ENCODE results near the gene ZFP64. TPM values are rescaled to one million over a fixed set of nuclear protein-coding genes. Genes with fewer than 3 reads are reported as not detected.

The ZFP64 gene
- total RNA-seq (14.6 TPM), polyA plus RNA-seq (ENCODE audit: insufficient read depth, low read depth, low replicate concordance) (7.1 TPM)
- long read RNA-seq, donor 1, partial matches to known transcripts = 0 of 1 reads
- long read RNA-seq, donor 1, other reads (novel, unspliced or antisense) = 0 of 1 reads
- long read RNA-seq, donor 2, partial matches to known transcripts = 0 of 4 reads
- long read RNA-seq, donor 2, other reads (novel, unspliced or antisense) = 0 of 4 reads
- long read RNA-seq, donor 3, partial matches to known transcripts = 0 of 1 reads
- long read RNA-seq, donor 3, other reads (novel, unspliced or antisense) = 0 of 1 reads
- long read RNA-seq, donor 4, partial matches to known transcripts = 0 of 3 reads
- long read RNA-seq, donor 4, other reads (novel, unspliced or antisense) = 0 of 3 reads
- long read RNA-seq, donor 5 = 0 reads
- long read RNA-seq, donor 6 = 0 reads
- long read RNA-seq, donor 7, partial matches to known transcripts = 2 of 12 reads
- long read RNA-seq, donor 7, other reads (novel, unspliced or antisense) = 6 of 12 reads
- long read RNA-seq, donor 8, partial matches to known transcripts = 8 of 8 reads
- long read RNA-seq, donor 8, other reads (novel, unspliced or antisense) = 0 of 8 reads
- long read RNA-seq, donor 9, partial matches to known transcripts = 0 of 3 reads
- long read RNA-seq, donor 9, other reads (novel, unspliced or antisense) = 0 of 3 reads
- long read RNA-seq, donor 10, partial matches to known transcripts = 0 of 2 reads
- long read RNA-seq, donor 10, other reads (novel, unspliced or antisense) = 0 of 2 reads

DNA sequence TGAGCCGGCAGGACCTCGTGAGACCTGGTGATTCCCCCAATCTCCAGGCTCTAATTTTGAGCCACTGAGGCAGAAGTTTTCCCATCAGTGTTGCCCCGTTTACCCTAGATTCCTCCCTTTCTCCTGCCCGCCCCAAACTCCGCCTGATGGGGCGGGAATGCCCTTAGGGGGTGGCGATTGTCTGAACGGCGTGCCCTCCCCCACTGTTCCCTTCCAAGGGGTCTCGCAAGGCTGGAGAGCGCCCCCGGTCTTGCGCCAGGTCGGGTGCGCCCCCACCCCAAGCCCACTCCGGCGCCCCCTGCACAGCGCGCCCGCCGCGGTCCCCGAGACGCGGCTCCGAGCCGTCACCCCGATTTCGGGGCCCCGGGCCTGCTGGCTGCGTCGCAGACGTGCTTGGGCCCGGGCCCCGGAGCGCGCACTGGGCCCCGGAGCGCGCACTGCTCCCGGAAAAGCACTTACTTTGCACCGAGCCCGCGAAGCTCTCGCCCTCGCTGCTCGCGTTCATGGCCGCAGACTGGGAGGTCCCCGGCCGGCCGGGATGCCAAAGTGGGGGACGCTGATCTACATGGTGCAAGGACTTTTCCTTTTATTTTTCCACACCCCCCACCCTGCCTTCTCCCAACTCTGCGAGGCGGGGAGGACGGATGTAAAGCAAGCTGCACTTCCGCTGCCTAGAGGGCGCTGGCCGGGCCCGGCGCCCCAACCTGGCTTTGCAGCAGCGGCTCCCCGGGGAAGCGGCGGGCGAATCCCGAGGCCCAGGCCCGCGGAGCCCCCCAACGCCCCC, at the start of gene ZFP64:
ZFP64 (minus strand) TSS at position 648 of the 784 bp plus-strand sequence; CDS start at position 505, 143 bp downstream.
- FAIRE-seq (no peak), DNase-seq (peak; percentile 82 to 90 (median 90))
- Histone ChIP-seq H3K4me3 (ENCODE audit: low read length in 3 of 3) (peak within 1 kb of the TSS; percentile 80 to 96 (median 91)), H3K4me1 (ENCODE audit: control insufficient read depth in 2 of 3, insufficient read depth in 2 of 3, low read depth in 1 of 3, low read length in 3 of 3) (peaks cover 0 to 2% (median 0%) of the 10 kb centered on the region in 3 donors), H3K9me3 (ENCODE audit: control insufficient read depth in 2 of 3, insufficient read depth in 1 of 3, low read length in 3 of 3) (no peaks in the 10 kb centered on the region), H3K27ac (ENCODE audit: low read depth in 2 of 2, low read length in 2 of 2) (peak within 1 kb of the TSS; percentile 80 to 86), H3K9ac (ENCODE audit: low read length in 3 of 3) (peak within 1 kb of the TSS; percentile 76 to 89 (median 81)), H3K27me3 (ENCODE audit: control insufficient read depth, insufficient read depth, low read length) (no peaks in the 10 kb centered on the region), H3K36me3 (ENCODE audit: control insufficient read depth in 2 of 3, insufficient read depth in 3 of 3, low read length in 3 of 3) (peaks cover 0 to 5% (median 4%) of the 10 kb centered on the region in 3 donors)
- intact Hi-C loops (cut with DNase I) = no loop called here
- TF ChIP-seq CTCF (IDR thresholded peaks at IDR 0.05; ENCODE audit: borderline replicate concordance, extremely low read depth, insufficient read depth) = peak; percentile 37

DNA sequence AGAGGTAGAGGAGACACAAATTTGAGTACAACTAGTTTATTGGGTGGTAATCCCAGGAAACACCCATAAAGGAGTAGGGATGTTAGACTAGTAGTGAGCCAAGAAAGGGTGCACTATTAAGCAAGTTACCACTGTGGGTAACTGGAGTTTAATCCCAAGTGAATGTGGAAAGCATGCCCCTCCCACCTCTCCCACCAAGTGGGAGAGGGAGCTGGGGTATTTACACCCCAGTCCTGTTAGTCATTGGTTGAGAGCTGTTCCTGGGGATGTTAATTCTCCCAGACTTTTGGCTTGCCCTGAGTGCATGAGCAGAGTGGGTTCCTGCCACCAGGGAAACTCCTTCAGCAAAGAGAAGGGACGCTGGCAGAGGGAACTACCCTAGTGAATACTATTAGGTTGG, 49.2 kb upstream of the ZFP64 start:
- no peak overlapping the region for H3K27ac ChIP-seq (ENCODE audit: low read depth in 2 of 2, low read length in 2 of 2)
- TF ChIP-seq CTCF (IDR thresholded peaks at IDR 0.05; ENCODE audit: borderline replicate concordance, extremely low read depth, insufficient read depth) = no peak
- FAIRE-seq (no peak), DNase-seq (no peak)
- H3K27me3 ChIP-seq (ENCODE audit: control insufficient read depth, insufficient read depth, low read length) = no peaks in the 10 kb centered on the region
- intact Hi-C loops (cut with DNase I) = no loop called here
- no peaks in the 10 kb centered on the region for H3K36me3 ChIP-seq (ENCODE audit: control insufficient read depth in 2 of 3, insufficient read depth in 3 of 3, low read length in 3 of 3)
- no peaks in the 10 kb centered on the region for H3K9me3 ChIP-seq (ENCODE audit: control insufficient read depth in 2 of 3, insufficient read depth in 1 of 3, low read length in 3 of 3)
- no peaks in the 10 kb centered on the region for H3K4me1 ChIP-seq (ENCODE audit: control insufficient read depth in 2 of 3, insufficient read depth in 2 of 3, low read depth in 1 of 3, low read length in 3 of 3)
- H3K4me3 ChIP-seq (ENCODE audit: low read length in 3 of 3) = no peak overlapping the region
- H3K9ac ChIP-seq (ENCODE audit: low read length in 3 of 3) = no peak overlapping the region

DNA sequence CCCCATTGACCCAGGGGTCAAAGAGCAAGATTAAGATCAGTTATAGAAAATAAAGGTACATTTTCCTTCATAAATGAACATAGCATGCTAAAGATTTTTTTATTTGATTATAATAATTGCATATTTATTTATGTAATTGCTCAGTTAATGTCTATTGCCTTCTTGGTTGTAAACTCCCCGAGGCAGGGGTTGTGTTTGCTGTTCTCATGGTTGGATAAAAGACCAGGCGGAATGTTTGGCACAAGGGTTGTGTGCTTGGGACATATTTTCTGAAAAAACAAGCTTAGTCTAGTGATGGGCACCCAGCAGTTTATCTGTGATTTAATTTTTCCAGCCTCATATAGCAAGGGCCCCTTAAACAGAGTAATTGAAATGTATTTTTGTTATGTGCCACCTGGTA, 47.5 kb upstream of the ZFP64 start:
- Histone ChIP-seq H3K9me3 (ENCODE audit: control insufficient read depth in 2 of 3, insufficient read depth in 1 of 3, low read length in 3 of 3) (no peaks in the 10 kb centered on the region), H3K27ac (ENCODE audit: low read depth in 2 of 2, low read length in 2 of 2) (no peak overlapping the region), H3K4me3 (ENCODE audit: low read length in 3 of 3) (no peak overlapping the region), H3K4me1 (ENCODE audit: control insufficient read depth in 2 of 3, insufficient read depth in 2 of 3, low read depth in 1 of 3, low read length in 3 of 3) (no peaks in the 10 kb centered on the region), H3K9ac (ENCODE audit: low read length in 3 of 3) (no peak overlapping the region), H3K27me3 (ENCODE audit: control insufficient read depth, insufficient read depth, low read length) (no peaks in the 10 kb centered on the region), H3K36me3 (ENCODE audit: control insufficient read depth in 2 of 3, insufficient read depth in 3 of 3, low read length in 3 of 3) (no peaks in the 10 kb centered on the region)
- intact Hi-C loops (cut with DNase I) = no loop called here
- no peak for DNase-seq
- no peak for TF ChIP-seq CTCF (IDR thresholded peaks at IDR 0.05; ENCODE audit: borderline replicate concordance, extremely low read depth, insufficient read depth)
- no peak for FAIRE-seq

All from kidney (tissue), 22 donors.